RWPE1 (cell line): ENCODE measurements around the gene ST3GAL3.

Experiments
- CTCF ChIA-PET: fragments of 350-600 bp; sonication (Branson Sonifier 250); formaldehyde crosslinking; extraction: SDS; loops from one replicate; lab custom pipeline; 2021; lab: Yijun Ruan, JAX
- POLR2A ChIA-PET: fragments of 400-600 bp; formaldehyde crosslinking; extraction: SDS; loops from one replicate; lab custom pipeline; 2020; ENCODE audit warnings: antibody characterized with exemption; ENCODE audit not compliant: low non-redundant PET; lab: Yijun Ruan, JAX
- DNase-seq: peaks from one replicate; pipeline ENCODE4 v3.0.0; 2012; ENCODE audit warnings: low spot score
- H3K27ac ChIP-seq: fragments of 450-650 bp; 2 replicates; pipeline ENCODE4 v1.5.1; 2017
- CTCF ChIP-seq: fragments of 450-650 bp; conservative IDR thresholded peaks from 2 replicates; pipeline ENCODE4 v1.5.1; 2017; ENCODE audit warnings: low read depth, mild to moderate bottlenecking

ST3GAL3 gene

GRCh38 chr1:43683560-43683959 is 23.8 kb upstream of the ST3GAL3 start:
- no peak overlapping the region for H3K27ac ChIP-seq
- no peak for DNase-seq
- ChIA-PET POLR2A (no interaction called here), CTCF (no interaction called here)
- no peak for TF ChIP-seq CTCF

GRCh38 chr1:43686801-43687200 is 20.5 kb upstream of the ST3GAL3 start:
- no peak for TF ChIP-seq CTCF
- ChIA-PET POLR2A (no interaction called here), CTCF (interaction anchor here (0.6 to 1.5 kb wide), 2 partner anchors 12 to 157 kb away, joined by 5 to 6 read pairs; no protein-coding TSS in a partner anchor)
- no peak overlapping the region for H3K27ac ChIP-seq
- no peak for DNase-seq

- no peak for TF ChIP-seq CTCF
- POLR2A ChIA-PET = no interaction called here
- CTCF ChIA-PET = interaction anchor here (0.6 to 1.5 kb wide), 2 partner anchors 11 to 158 kb away, joined by 5 to 6 read pairs; no protein-coding TSS in a partner anchor
- no peak for DNase-seq
- H3K27ac ChIP-seq = 0 out of 2 replicates have a peak overlapping the region, but pooled peaks have one; percentile 37
Measured at GRCh38 chr1:43687301-43688108, 19.8 kb upstream of the ST3GAL3 start.

- CTCF ChIA-PET = interaction anchor here (1.5 kb wide), 1 partner anchor 158 kb away, joined by 6 read pairs; no protein-coding TSS in a partner anchor
- H3K27ac ChIP-seq = peak overlapping the region; percentile 37; the same call in 1 of the 2 replicates
- no peak for TF ChIP-seq CTCF
- no peak for DNase-seq
- POLR2A ChIA-PET = no interaction called here
Measured at GRCh38 chr1:43688109-43688387, 19.3 kb upstream of the ST3GAL3 start.

GRCh38 chr1:43688594-43689000 is 18.7 kb upstream of the ST3GAL3 start:
- peak overlapping the region; percentile 37 for H3K27ac ChIP-seq
- ChIA-PET CTCF (no interaction called here), POLR2A (no interaction called here)
- TF ChIP-seq CTCF = no peak
- no peak for DNase-seq

- H3K27ac ChIP-seq = peak overlapping the region; percentile 37; the same call in 1 of the 2 replicates
- ChIA-PET CTCF (no interaction called here), POLR2A (no interaction called here)
- no peak for TF ChIP-seq CTCF
- DNase-seq = no peak
Measured at GRCh38 chr1:43689289-43689688, 18.0 kb upstream of the ST3GAL3 start.
